Measurements from ENCODE around the gene PTPRB.

The PTPRB gene

GRCh38 chr12:70592664-70593063, 44.6 kb downstream of the PTPRB start:
- DNase-seq (ENCODE audit: low read depth) = no peak

- DNase-seq (ENCODE audit: low read depth) = no peak
Observed at GRCh38 chr12:70590549-70591226, 46.5 kb downstream of the PTPRB start.

- no peak for DNase-seq (ENCODE audit: low read depth)
Observed at GRCh38 chr12:70590051-70590450, 47.2 kb downstream of the PTPRB start.

- DNase-seq (ENCODE audit: low read depth) = no peak
Observed at GRCh38 chr12:70584332-70584731, 52.9 kb downstream of the PTPRB start.

GRCh38 chr12:70583251-70583650, 54.0 kb downstream of the PTPRB start:
- no peak for DNase-seq (ENCODE audit: low read depth)

- no peak for DNase-seq (ENCODE audit: low read depth)
Observed at GRCh38 chr12:70581208-70581607, 56.0 kb downstream of the PTPRB start.

GRCh38 chr12:70577283-70577634, 60.0 kb downstream of the PTPRB start:
- DNase-seq (ENCODE audit: low read depth) = no peak

GRCh38 chr12:70576341-70577282, 60.6 kb downstream of the PTPRB start:
- no peak for DNase-seq (ENCODE audit: low read depth)

GRCh38 chr12:70571705-70572268, 65.4 kb downstream of the PTPRB start:
- DNase-seq (ENCODE audit: low read depth) = no peak

GRCh38 chr12:70571029-70571428, 66.2 kb downstream of the PTPRB start:
- DNase-seq (ENCODE audit: low read depth) = no peak

GRCh38 chr12:70561550-70561949, 75.7 kb downstream of the PTPRB start:
- no peak for DNase-seq (ENCODE audit: low read depth)

- no peak for DNase-seq (ENCODE audit: low read depth)
Observed at GRCh38 chr12:70560671-70561070, 76.6 kb downstream of the PTPRB start.

GRCh38 chr12:70559390-70559789, 77.8 kb downstream of the PTPRB start:
- DNase-seq (ENCODE audit: low read depth) = no peak

GRCh38 chr12:70557583-70558191, 79.5 kb downstream of the PTPRB start:
- no peak for DNase-seq (ENCODE audit: low read depth)

- DNase-seq (ENCODE audit: low read depth) = no peak
Observed at GRCh38 chr12:70556179-70556869, 80.9 kb downstream of the PTPRB start.

GRCh38 chr12:70555081-70555480, 82.1 kb downstream of the PTPRB start:
- DNase-seq (ENCODE audit: low read depth) = no peak

- no peak for DNase-seq (ENCODE audit: low read depth)
Observed at GRCh38 chr12:70553391-70553859, 83.8 kb downstream of the PTPRB start.

GRCh38 chr12:70551731-70552130, 85.5 kb downstream of the PTPRB start:
- DNase-seq (ENCODE audit: low read depth) = no peak

- DNase-seq (ENCODE audit: low read depth) = no peak
Observed at GRCh38 chr12:70550180-70550577, 87.0 kb downstream of the PTPRB start.

GRCh38 chr12:70549340-70550179, 87.7 kb downstream of the PTPRB start:
- DNase-seq (ENCODE audit: low read depth) = no peak

- no peak for DNase-seq (ENCODE audit: low read depth)
Observed at GRCh38 chr12:70543444-70543843, 93.8 kb downstream of the PTPRB start.
